Thyroid gland (tissue), 4 donors: Measurements from ENCODE around the gene EAF1.

Experiments
- POLR2A ChIP-seq, 2 donors: fragments of 450-650 bp; IDR thresholded peaks; one replicate each; pipeline ENCODE4 v1.6.1; 2017; ENCODE audit warnings: antibody characterized with exemption in 2 of 2, mild to moderate bottlenecking in 2 of 2, moderate library complexity in 1 of 2
- TF ChIP-seq, protein P1 (sequence below), 6 experiments: fragments of 200-600 bp in 3 of 6; fragments of 450-650 bp in 3 of 6; sonication (generic) in 3 of 6; IDR thresholded peaks; one replicate each; pipeline ENCODE4 v1.5.1; 2016 to 2019; ENCODE audit warnings: antibody characterized with exemption in 6 of 6, mild to moderate bottlenecking in 2 of 6, inconsistent platforms in 1 of 6, moderate library complexity in 1 of 6

DNA sequence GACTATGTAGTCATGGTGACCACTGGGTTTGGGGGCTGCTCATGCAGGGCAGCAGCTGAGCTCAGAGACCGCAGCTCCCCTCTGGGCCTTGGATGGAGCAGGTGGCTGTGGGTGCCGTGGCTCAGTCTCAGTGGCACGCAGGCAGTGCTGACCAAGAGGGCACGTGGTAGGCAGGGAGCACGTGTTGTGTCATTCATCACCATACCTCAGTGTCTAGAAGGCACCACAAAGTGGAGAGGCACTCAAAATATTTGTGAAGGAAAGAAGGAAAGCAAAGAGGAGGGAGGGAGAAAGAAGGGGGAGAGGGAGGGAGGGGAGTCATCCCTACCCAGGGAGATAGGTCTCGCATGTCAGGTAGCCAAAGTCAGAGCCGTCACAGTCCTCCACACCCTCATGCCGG is 26.1 kb downstream of the EAF1 start:
- TF ChIP-seq, protein P1, sequence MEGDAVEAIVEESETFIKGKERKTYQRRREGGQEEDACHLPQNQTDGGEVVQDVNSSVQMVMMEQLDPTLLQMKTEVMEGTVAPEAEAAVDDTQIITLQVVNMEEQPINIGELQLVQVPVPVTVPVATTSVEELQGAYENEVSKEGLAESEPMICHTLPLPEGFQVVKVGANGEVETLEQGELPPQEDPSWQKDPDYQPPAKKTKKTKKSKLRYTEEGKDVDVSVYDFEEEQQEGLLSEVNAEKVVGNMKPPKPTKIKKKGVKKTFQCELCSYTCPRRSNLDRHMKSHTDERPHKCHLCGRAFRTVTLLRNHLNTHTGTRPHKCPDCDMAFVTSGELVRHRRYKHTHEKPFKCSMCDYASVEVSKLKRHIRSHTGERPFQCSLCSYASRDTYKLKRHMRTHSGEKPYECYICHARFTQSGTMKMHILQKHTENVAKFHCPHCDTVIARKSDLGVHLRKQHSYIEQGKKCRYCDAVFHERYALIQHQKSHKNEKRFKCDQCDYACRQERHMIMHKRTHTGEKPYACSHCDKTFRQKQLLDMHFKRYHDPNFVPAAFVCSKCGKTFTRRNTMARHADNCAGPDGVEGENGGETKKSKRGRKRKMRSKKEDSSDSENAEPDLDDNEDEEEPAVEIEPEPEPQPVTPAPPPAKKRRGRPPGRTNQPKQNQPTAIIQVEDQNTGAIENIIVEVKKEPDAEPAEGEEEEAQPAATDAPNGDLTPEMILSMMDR (IDR thresholded peaks at IDR 0.05) = no peak
- TF ChIP-seq POLR2A (IDR thresholded peaks at IDR 0.05) = no peak
